HEK293 (cell line): Measurements from ENCODE around the gene AGXT.

ENCODE experiments used
- ATF2 ChIP-seq: fragments of 450-650 bp; formaldehyde crosslinking; IDR thresholded peaks from 2 replicates; pipeline ENCODE4 v1.5.1; 2016; ENCODE audit warnings: missing biosample characterization, missing genetic modification characterization, low read depth
- KLF8 ChIP-seq: fragments of 450-650 bp; formaldehyde crosslinking; IDR thresholded peaks from 2 replicates; pipeline ENCODE4 v1.5.1; 2016; ENCODE audit warnings: missing biosample characterization, missing genetic modification characterization
- MEIS1 ChIP-seq: sonication (generic); formaldehyde crosslinking; IDR thresholded peaks from 2 replicates; pipeline ENCODE4 v1.8.1; 2022; ENCODE audit warnings: missing genetic modification reagents, mild to moderate bottlenecking, borderline replicate concordance
- RBAK ChIP-seq: fragments of 450-650 bp; formaldehyde crosslinking; IDR thresholded peaks from 2 replicates; pipeline ENCODE4 v1.5.1; 2016; ENCODE audit warnings: missing biosample characterization, missing genetic modification characterization
- SP2 ChIP-seq: fragments of 450-650 bp; formaldehyde crosslinking; IDR thresholded peaks from 2 replicates; pipeline ENCODE4 v1.5.1; 2016; ENCODE audit warnings: missing biosample characterization, missing genetic modification characterization
- TCF7L2 ChIP-seq: IDR thresholded peaks from 2 replicates; pipeline ENCODE4 v1.6.1; 2011; ENCODE audit warnings: low read depth, mild to moderate bottlenecking, inconsistent platforms, low read length, moderate library complexity, borderline replicate concordance
- ZBTB8A ChIP-seq: fragments of 450-650 bp; formaldehyde crosslinking; IDR thresholded peaks from 2 replicates; pipeline ENCODE4 v1.5.1; 2016; ENCODE audit warnings: missing biosample characterization, missing genetic modification characterization
- ZFP3 ChIP-seq: fragments of 450-650 bp; formaldehyde crosslinking; IDR thresholded peaks from 2 replicates; pipeline ENCODE4 v1.5.1; 2016; ENCODE audit warnings: low read depth, missing biosample characterization, missing genetic modification characterization
- ZNF175 ChIP-seq: fragments of 450-650 bp; formaldehyde crosslinking; IDR thresholded peaks from 2 replicates; pipeline ENCODE4 v1.5.1; 2016; ENCODE audit warnings: missing biosample characterization, missing genetic modification characterization
- ZNF23 ChIP-seq: fragments of 450-650 bp; formaldehyde crosslinking; IDR thresholded peaks from 2 replicates; pipeline ENCODE4 v1.5.1; 2016; ENCODE audit warnings: missing biosample characterization, missing genetic modification characterization, borderline replicate concordance
- ZNF274 ChIP-seq, 2 experiments: fragments of 200-500 bp in 1 of 2; fragments of 450-650 bp in 1 of 2; sonication (Bioruptor generic) in 1 of 2; formaldehyde crosslinking in 1 of 2; IDR thresholded peaks; 2 replicates each; pipeline versions ENCODE4 v1.5.1 to v1.6.1; 2014 to 2016; ENCODE audit warnings: borderline replicate concordance in 1 of 2, inconsistent platforms in 1 of 2, low read length in 1 of 2, missing biosample characterization in 1 of 2, missing genetic modification characterization in 1 of 2
- ZNF335 ChIP-seq: fragments of 450-650 bp; formaldehyde crosslinking; conservative IDR thresholded peaks from 2 replicates; pipeline ENCODE4 v1.5.1; 2016; ENCODE audit warnings: missing biosample characterization, missing genetic modification characterization
- ZNF362 ChIP-seq: fragments of 450-650 bp; formaldehyde crosslinking; IDR thresholded peaks from 2 replicates; pipeline ENCODE4 v1.5.1; 2016; ENCODE audit warnings: missing biosample characterization, missing genetic modification characterization
- TF ChIP-seq, protein P1 (sequence below): fragments of 450-650 bp; formaldehyde crosslinking; IDR thresholded peaks from 2 replicates; pipeline ENCODE4 v1.5.1; 2016; ENCODE audit warnings: missing biosample characterization, missing genetic modification characterization

- TF ChIP-seq ZNF274 (IDR thresholded peaks at IDR 0.05; ENCODE audit: low read length) = no peak
- TF ChIP-seq ZNF274 (tag by site-specific recombination; IDR thresholded peaks at IDR 0.05; ENCODE audit: borderline replicate concordance) = no peak
- TF ChIP-seq, protein P1, sequence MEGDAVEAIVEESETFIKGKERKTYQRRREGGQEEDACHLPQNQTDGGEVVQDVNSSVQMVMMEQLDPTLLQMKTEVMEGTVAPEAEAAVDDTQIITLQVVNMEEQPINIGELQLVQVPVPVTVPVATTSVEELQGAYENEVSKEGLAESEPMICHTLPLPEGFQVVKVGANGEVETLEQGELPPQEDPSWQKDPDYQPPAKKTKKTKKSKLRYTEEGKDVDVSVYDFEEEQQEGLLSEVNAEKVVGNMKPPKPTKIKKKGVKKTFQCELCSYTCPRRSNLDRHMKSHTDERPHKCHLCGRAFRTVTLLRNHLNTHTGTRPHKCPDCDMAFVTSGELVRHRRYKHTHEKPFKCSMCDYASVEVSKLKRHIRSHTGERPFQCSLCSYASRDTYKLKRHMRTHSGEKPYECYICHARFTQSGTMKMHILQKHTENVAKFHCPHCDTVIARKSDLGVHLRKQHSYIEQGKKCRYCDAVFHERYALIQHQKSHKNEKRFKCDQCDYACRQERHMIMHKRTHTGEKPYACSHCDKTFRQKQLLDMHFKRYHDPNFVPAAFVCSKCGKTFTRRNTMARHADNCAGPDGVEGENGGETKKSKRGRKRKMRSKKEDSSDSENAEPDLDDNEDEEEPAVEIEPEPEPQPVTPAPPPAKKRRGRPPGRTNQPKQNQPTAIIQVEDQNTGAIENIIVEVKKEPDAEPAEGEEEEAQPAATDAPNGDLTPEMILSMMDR = no peak
- TF ChIP-seq KLF8 (tag by site-specific recombination) = no peak
- TF ChIP-seq ZNF23 (tag by site-specific recombination) = no peak
- no peak for TF ChIP-seq ATF2
- no peak for TF ChIP-seq ZNF175 (tag by site-specific recombination)
- TF ChIP-seq ZFP3 = no peak
- no peak for TF ChIP-seq SP2 (tag by site-specific recombination)
- TF ChIP-seq RBAK (tag by site-specific recombination) = no peak
- no peak for TF ChIP-seq ZNF362 (tag by site-specific recombination)
- TF ChIP-seq MEIS1 (CRISPR knock-in tag) = no peak
- no peak for TF ChIP-seq TCF7L2
- no peak for TF ChIP-seq ZBTB8A (tag by site-specific recombination)
- TF ChIP-seq ZNF335 (tag by site-specific recombination) = no peak
Measured at GRCh38 chr2:240921995-240922244, 53.3 kb downstream of the AGXT start.
